Esophagus squamous epithelium (tissue), 4 donors: ENCODE measurements around the gene CEP57L1.

Experiments
- POLR2A ChIP-seq, 4 donors: fragments of 450-650 bp; IDR thresholded peaks; one replicate each; pipeline ENCODE4 v1.6.1; 2017; ENCODE audit warnings: antibody characterized with exemption in 4 of 4, mild to moderate bottlenecking in 4 of 4, moderate library complexity in 3 of 4
- TF ChIP-seq, protein P1 (sequence below), 6 experiments: fragments of 450-650 bp in 4 of 6; fragments of 200-600 bp in 2 of 6; sonication (generic) in 2 of 6; IDR thresholded peaks; one replicate each; pipeline ENCODE4 v1.5.1; 2016 to 2019; ENCODE audit warnings: antibody characterized with exemption in 6 of 6, mild to moderate bottlenecking in 4 of 6, moderate library complexity in 4 of 6

GRCh38 chr6:109121411-109121810 lies 26.1 kb downstream of the CEP57L1 start:
- no peak for TF ChIP-seq POLR2A (IDR thresholded peaks at IDR 0.05)
- TF ChIP-seq, protein P1, sequence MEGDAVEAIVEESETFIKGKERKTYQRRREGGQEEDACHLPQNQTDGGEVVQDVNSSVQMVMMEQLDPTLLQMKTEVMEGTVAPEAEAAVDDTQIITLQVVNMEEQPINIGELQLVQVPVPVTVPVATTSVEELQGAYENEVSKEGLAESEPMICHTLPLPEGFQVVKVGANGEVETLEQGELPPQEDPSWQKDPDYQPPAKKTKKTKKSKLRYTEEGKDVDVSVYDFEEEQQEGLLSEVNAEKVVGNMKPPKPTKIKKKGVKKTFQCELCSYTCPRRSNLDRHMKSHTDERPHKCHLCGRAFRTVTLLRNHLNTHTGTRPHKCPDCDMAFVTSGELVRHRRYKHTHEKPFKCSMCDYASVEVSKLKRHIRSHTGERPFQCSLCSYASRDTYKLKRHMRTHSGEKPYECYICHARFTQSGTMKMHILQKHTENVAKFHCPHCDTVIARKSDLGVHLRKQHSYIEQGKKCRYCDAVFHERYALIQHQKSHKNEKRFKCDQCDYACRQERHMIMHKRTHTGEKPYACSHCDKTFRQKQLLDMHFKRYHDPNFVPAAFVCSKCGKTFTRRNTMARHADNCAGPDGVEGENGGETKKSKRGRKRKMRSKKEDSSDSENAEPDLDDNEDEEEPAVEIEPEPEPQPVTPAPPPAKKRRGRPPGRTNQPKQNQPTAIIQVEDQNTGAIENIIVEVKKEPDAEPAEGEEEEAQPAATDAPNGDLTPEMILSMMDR (IDR thresholded peaks at IDR 0.05) = no peak
